Right ventricle myocardium inferior (tissue), 1 donor: ENCODE measurements around the gene WDR37. TPM values are rescaled to one million over a fixed set of nuclear protein-coding genes. Genes with fewer than 3 reads are reported as not detected.
A peak's percentile ranks its signal among the peaks of the same experiment; 100 is the strongest.

Source experiments
- ATAC-seq: fragments of 200-7000 bp; cut with Tn5 transposase; one replicate; pipeline ENCODE4 v1.9.1; 2020; ENCODE audit warnings: mild to moderate bottlenecking, moderate library complexity
- DNase-seq: peaks from one replicate; pipeline ENCODE4 v3.0.0; 2021; ENCODE audit errors: missing footprints
- intact Hi-C: fragments of 100-400 bp; cut with DNase I; formaldehyde crosslinking; loops from one replicate; pipeline ENCODE4 v1.11.0; 2022
- total RNA-seq: library from RNA; stranded (reverse); fragmentation: NEBNext Ultra II Directional; extraction: Animal tissue kit (Norgen Biotek cat#: 25700); gene quantifications from one replicate; pipeline ENCODE4 v1.2.1, GENCODE V29; 2021
- donor health status: DM: no; HTN: yes; CAD: no; lungs with severe emphysema.

The WDR37 gene
- total RNA-seq, 1 donor from 2014 or later, result 28.9 TPM

GRCh38 chr10:1169186-1169885 is 113.2 kb downstream of the WDR37 start:
- intact Hi-C loops, result no loop called here
- ATAC-seq (no peak), DNase-seq (no peak)

- intact Hi-C loops, result no loop called here
- no peak for ATAC-seq
- DNase-seq, result peak; percentile 35
Observed at GRCh38 chr10:1169981-1170866, 114.0 kb downstream of the WDR37 start.

GRCh38 chr10:1170867-1171180 is 114.6 kb downstream of the WDR37 start:
- intact Hi-C loops, result no loop called here
- ATAC-seq (no peak), DNase-seq (no peak)

GRCh38 chr10:1171182-1171581 is 115.0 kb downstream of the WDR37 start:
- intact Hi-C loops, result no loop called here
- no peak for ATAC-seq
- DNase-seq, result no peak

- intact Hi-C loops, result no loop called here
- DNase-seq (peak; percentile 37), ATAC-seq (no peak)
Observed at GRCh38 chr10:1171586-1171985, 115.4 kb downstream of the WDR37 start.

GRCh38 chr10:1172256-1172984 is 116.2 kb downstream of the WDR37 start:
- DNase-seq (no peak), ATAC-seq (no peak)
- intact Hi-C loops, result no loop called here

- DNase-seq (no peak), ATAC-seq (no peak)
- intact Hi-C loops, result no loop called here
Observed at GRCh38 chr10:1173091-1173490, 116.9 kb downstream of the WDR37 start.

GRCh38 chr10:1174022-1174421 is 117.8 kb downstream of the WDR37 start:
- DNase-seq (no peak), ATAC-seq (no peak)
- intact Hi-C loops, result no loop called here

GRCh38 chr10:1175956-1176565 is 119.9 kb downstream of the WDR37 start:
- no peak for ATAC-seq
- no peak for DNase-seq

GRCh38 chr10:1177936-1178335 is 121.8 kb downstream of the WDR37 start:
- intact Hi-C loops, result no loop called here
- no peak for DNase-seq

More at GRCh38 chr10:1175956-1176565, 119.9 kb downstream of the WDR37 start:
- intact Hi-C loops, result no loop called here

GRCh38 chr10:1178506-1178905 is 122.3 kb downstream of the WDR37 start:
- DNase-seq (no peak), ATAC-seq (no peak)
- intact Hi-C loops, result no loop called here

More at GRCh38 chr10:1177936-1178335, 121.8 kb downstream of the WDR37 start:
- no peak for ATAC-seq

- DNase-seq (no peak), ATAC-seq (no peak)
- intact Hi-C loops, result no loop called here
Observed at GRCh38 chr10:1179346-1180070, 123.3 kb downstream of the WDR37 start.

- no peak for DNase-seq
- intact Hi-C loops, result no loop called here
- no peak for ATAC-seq
Observed at GRCh38 chr10:1180071-1180730, 124.0 kb downstream of the WDR37 start.

GRCh38 chr10:1180836-1181235 is 124.7 kb downstream of the WDR37 start:
- DNase-seq, result no peak
- no peak for ATAC-seq
- intact Hi-C loops, result no loop called here
